HEK293 (cell line): Measurements from ENCODE around the gene CROT.

Experiments
- BCL11B ChIP-seq: fragments of 450-650 bp; formaldehyde crosslinking; IDR thresholded peaks from 2 replicates; pipeline ENCODE4 v1.5.1; 2016; ENCODE audit warnings: low read depth, missing biosample characterization, missing genetic modification characterization
- GLIS1 ChIP-seq: fragments of 450-650 bp; formaldehyde crosslinking; IDR thresholded peaks from 2 replicates; pipeline ENCODE4 v1.5.1; 2016; ENCODE audit warnings: missing biosample characterization, missing genetic modification characterization
- IKZF3 ChIP-seq: fragments of 450-650 bp; IDR thresholded peaks from 2 replicates; pipeline ENCODE4 v1.5.0; 2018; ENCODE audit warnings: missing biosample characterization, mild to moderate bottlenecking, missing genetic modification characterization, moderate library complexity
- INSM2 ChIP-seq: fragments of 450-650 bp; formaldehyde crosslinking; IDR thresholded peaks from 2 replicates; pipeline ENCODE4 v1.5.1; 2016; ENCODE audit warnings: missing biosample characterization, missing genetic modification characterization
- OVOL3 ChIP-seq: fragments of 450-650 bp; formaldehyde crosslinking; IDR thresholded peaks from 2 replicates; pipeline ENCODE4 v1.5.1; 2016; ENCODE audit warnings: missing biosample characterization, missing genetic modification characterization
- SP7 ChIP-seq: fragments of 450-650 bp; formaldehyde crosslinking; IDR thresholded peaks from 2 replicates; pipeline ENCODE4 v1.5.1; 2016; ENCODE audit warnings: missing biosample characterization, missing genetic modification characterization
- TCF7L2 ChIP-seq: IDR thresholded peaks from 2 replicates; pipeline ENCODE4 v1.6.1; 2011; ENCODE audit warnings: low read depth, mild to moderate bottlenecking, inconsistent platforms, low read length, moderate library complexity, borderline replicate concordance
- ZFP69B ChIP-seq: fragments of 450-650 bp; formaldehyde crosslinking; IDR thresholded peaks from 2 replicates; pipeline ENCODE4 v1.5.1; 2016; ENCODE audit warnings: missing biosample characterization, missing genetic modification characterization
- ZIC2 ChIP-seq: fragments of 450-650 bp; formaldehyde crosslinking; IDR thresholded peaks from 2 replicates; pipeline ENCODE4 v1.5.1; 2016; ENCODE audit warnings: missing biosample characterization, missing genetic modification characterization
- ZNF114 ChIP-seq: fragments of 450-650 bp; formaldehyde crosslinking; IDR thresholded peaks from 2 replicates; pipeline ENCODE4 v1.5.0; 2017; ENCODE audit warnings: missing biosample characterization, missing genetic modification characterization
- ZNF132 ChIP-seq: fragments of 450-650 bp; formaldehyde crosslinking; IDR thresholded peaks from 2 replicates; pipeline ENCODE4 v1.5.1; 2017; ENCODE audit warnings: missing biosample characterization, missing genetic modification characterization, borderline replicate concordance
- ZNF211 ChIP-seq: fragments of 450-650 bp; formaldehyde crosslinking; IDR thresholded peaks from 2 replicates; pipeline ENCODE4 v1.5.1; 2016; ENCODE audit warnings: low read depth, missing biosample characterization, missing genetic modification characterization
- ZNF391 ChIP-seq: fragments of 450-650 bp; formaldehyde crosslinking; IDR thresholded peaks from 2 replicates; pipeline ENCODE4 v1.5.1; 2016; ENCODE audit warnings: low read depth, missing biosample characterization, missing genetic modification characterization, borderline replicate concordance
- ZNF398 ChIP-seq: fragments of 450-650 bp; formaldehyde crosslinking; IDR thresholded peaks from 2 replicates; pipeline ENCODE4 v1.5.1; 2017; ENCODE audit warnings: missing biosample characterization, missing genetic modification characterization
- ZNF544 ChIP-seq: fragments of 450-650 bp; formaldehyde crosslinking; IDR thresholded peaks from 2 replicates; pipeline ENCODE4 v1.5.0; 2017; ENCODE audit warnings: missing biosample characterization, missing genetic modification characterization
- ZNF549 ChIP-seq: fragments of 450-650 bp; IDR thresholded peaks from 2 replicates; pipeline ENCODE4 v1.5.1; 2018; ENCODE audit warnings: missing biosample characterization, missing genetic modification characterization, mild to moderate bottlenecking, inconsistent platforms, moderate library complexity
- ZNF660 ChIP-seq: fragments of 450-650 bp; IDR thresholded peaks from 2 replicates; pipeline ENCODE4 v1.5.1; 2018; ENCODE audit warnings: missing biosample characterization, mild to moderate bottlenecking, missing genetic modification characterization
- ZNF76 ChIP-seq: fragments of 450-650 bp; formaldehyde crosslinking; IDR thresholded peaks from 2 replicates; pipeline ENCODE4; 2016; ENCODE audit warnings: low read depth, missing biosample characterization, missing genetic modification characterization, borderline replicate concordance
- ZNF776 ChIP-seq: fragments of 450-650 bp; formaldehyde crosslinking; IDR thresholded peaks from 2 replicates; pipeline ENCODE4 v1.5.0; 2017; ENCODE audit warnings: missing biosample characterization, missing genetic modification characterization, borderline replicate concordance
- ZNF837 ChIP-seq: fragments of 450-650 bp; formaldehyde crosslinking; IDR thresholded peaks from 2 replicates; pipeline ENCODE4 v1.5.1; 2016; ENCODE audit warnings: missing biosample characterization, missing genetic modification characterization
- TF ChIP-seq, protein P1 (sequence below): fragments of 450-650 bp; formaldehyde crosslinking; IDR thresholded peaks from 2 replicates; pipeline ENCODE4 v1.5.1; 2016; ENCODE audit warnings: missing biosample characterization, missing genetic modification characterization
- TF ChIP-seq, protein P2 (sequence below): fragments of 450-650 bp; formaldehyde crosslinking; IDR thresholded peaks from 2 replicates; pipeline ENCODE4 v1.5.1; 2016; ENCODE audit warnings: missing biosample characterization, missing genetic modification characterization, borderline replicate concordance

CROT gene

DNA sequence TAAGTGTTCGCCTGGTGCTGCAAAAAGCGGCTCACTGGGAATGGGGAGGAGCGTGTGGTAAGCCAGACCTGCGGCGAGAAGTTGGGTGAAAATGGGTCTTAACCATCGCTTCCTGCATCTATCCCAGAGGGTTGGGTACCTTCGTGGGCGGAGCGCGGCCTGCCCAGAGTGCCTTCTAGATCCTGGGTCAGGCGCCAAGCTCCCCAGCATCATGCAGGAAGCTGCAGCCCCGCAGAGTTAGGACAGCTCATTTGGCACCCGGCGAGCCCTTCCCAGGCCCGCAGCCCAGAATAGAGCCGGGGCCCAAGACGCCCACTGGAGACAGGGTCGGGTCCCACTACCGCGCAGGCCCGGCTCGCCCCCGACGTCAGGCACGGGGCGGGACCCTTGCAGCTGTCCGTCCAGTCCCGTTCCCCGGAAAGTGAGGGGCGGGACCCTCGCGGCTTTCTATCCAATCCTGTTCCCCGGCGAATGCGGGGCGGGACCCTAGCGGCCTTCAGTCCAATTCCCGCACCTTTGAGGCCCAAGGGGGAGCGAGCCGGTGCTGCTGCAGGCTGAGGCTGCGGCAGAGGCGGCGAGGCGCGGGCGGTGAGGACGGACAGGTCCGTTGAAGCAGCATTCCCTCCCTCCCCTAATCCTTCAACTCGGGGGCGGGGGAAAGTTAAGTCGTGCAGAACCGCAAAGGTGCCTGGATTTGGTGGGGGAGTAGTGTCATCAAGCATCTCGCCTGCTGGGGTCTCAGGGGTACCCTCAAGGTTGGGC lies at the start of gene CROT (continued):
- no peak for TF ChIP-seq ZNF837 (tag by site-specific recombination)
- peak; percentile 47; the same call in 1 of the 2 replicates for TF ChIP-seq SP7 (tag by site-specific recombination)
- TF ChIP-seq ZNF544, result no peak
- TF ChIP-seq, protein P1, sequence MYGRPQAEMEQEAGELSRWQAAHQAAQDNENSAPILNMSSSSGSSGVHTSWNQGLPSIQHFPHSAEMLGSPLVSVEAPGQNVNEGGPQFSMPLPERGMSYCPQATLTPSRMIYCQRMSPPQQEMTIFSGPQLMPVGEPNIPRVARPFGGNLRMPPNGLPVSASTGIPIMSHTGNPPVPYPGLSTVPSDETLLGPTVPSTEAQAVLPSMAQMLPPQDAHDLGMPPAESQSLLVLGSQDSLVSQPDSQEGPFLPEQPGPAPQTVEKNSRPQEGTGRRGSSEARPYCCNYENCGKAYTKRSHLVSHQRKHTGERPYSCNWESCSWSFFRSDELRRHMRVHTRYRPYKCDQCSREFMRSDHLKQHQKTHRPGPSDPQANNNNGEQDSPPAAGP (tag by site-specific recombination), result no peak; the same call in none of the 2 replicates
- TF ChIP-seq ZNF114 (tag by site-specific recombination), result no peak
- TF ChIP-seq ZNF660 (tag by site-specific recombination), result no peak
- TF ChIP-seq GLIS1 (tag by site-specific recombination), result no peak
- no peak for TF ChIP-seq BCL11B (tag by site-specific recombination)
- TF ChIP-seq OVOL3 (tag by site-specific recombination), result no peak
- no peak for TF ChIP-seq ZNF391
- TF ChIP-seq, protein P2, sequence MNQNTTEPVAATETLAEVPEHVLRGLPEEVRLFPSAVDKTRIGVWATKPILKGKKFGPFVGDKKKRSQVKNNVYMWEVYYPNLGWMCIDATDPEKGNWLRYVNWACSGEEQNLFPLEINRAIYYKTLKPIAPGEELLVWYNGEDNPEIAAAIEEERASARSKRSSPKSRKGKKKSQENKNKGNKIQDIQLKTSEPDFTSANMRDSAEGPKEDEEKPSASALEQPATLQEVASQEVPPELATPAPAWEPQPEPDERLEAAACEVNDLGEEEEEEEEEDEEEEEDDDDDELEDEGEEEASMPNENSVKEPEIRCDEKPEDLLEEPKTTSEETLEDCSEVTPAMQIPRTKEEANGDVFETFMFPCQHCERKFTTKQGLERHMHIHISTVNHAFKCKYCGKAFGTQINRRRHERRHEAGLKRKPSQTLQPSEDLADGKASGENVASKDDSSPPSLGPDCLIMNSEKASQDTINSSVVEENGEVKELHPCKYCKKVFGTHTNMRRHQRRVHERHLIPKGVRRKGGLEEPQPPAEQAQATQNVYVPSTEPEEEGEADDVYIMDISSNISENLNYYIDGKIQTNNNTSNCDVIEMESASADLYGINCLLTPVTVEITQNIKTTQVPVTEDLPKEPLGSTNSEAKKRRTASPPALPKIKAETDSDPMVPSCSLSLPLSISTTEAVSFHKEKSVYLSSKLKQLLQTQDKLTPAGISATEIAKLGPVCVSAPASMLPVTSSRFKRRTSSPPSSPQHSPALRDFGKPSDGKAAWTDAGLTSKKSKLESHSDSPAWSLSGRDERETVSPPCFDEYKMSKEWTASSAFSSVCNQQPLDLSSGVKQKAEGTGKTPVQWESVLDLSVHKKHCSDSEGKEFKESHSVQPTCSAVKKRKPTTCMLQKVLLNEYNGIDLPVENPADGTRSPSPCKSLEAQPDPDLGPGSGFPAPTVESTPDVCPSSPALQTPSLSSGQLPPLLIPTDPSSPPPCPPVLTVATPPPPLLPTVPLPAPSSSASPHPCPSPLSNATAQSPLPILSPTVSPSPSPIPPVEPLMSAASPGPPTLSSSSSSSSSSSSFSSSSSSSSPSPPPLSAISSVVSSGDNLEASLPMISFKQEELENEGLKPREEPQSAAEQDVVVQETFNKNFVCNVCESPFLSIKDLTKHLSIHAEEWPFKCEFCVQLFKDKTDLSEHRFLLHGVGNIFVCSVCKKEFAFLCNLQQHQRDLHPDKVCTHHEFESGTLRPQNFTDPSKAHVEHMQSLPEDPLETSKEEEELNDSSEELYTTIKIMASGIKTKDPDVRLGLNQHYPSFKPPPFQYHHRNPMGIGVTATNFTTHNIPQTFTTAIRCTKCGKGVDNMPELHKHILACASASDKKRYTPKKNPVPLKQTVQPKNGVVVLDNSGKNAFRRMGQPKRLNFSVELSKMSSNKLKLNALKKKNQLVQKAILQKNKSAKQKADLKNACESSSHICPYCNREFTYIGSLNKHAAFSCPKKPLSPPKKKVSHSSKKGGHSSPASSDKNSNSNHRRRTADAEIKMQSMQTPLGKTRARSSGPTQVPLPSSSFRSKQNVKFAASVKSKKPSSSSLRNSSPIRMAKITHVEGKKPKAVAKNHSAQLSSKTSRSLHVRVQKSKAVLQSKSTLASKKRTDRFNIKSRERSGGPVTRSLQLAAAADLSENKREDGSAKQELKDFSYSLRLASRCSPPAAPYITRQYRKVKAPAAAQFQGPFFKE (tag by site-specific recombination), result no peak
- peak; percentile 39; the same call in 1 of the 2 replicates for TF ChIP-seq ZIC2
- TF ChIP-seq ZNF132 (tag by site-specific recombination), result no peak
- peak; percentile 91 for TF ChIP-seq ZFP69B
- TF ChIP-seq TCF7L2, result no peak
- TF ChIP-seq ZNF549 (tag by site-specific recombination), result no peak
- TF ChIP-seq ZNF776 (tag by site-specific recombination), result no peak
- TF ChIP-seq IKZF3 (tag by site-specific recombination), result peak; percentile 64
- TF ChIP-seq ZNF398, result 0 out of 2 replicates have a peak, but pooled peaks have one; percentile 38
- TF ChIP-seq ZNF76 (tag by site-specific recombination), result peak; percentile 40; the same call in 1 of the 2 replicates
- TF ChIP-seq ZNF211, result no peak
- no peak for TF ChIP-seq INSM2 (tag by site-specific recombination)
